ENCODE measurements around the gene CTNNA2. TPM values are rescaled to one million over a fixed set of nuclear protein-coding genes. Genes with fewer than 3 reads are reported as not detected.
"Not testable (repeated sequence)": the region's sequence is repeated elsewhere in the genome, so short reads cannot be mapped to it uniquely, and the experiment has no call there.

The CTNNA2 gene
- total RNA-seq, 4 donors from 2014 or later: 0.88 to 14.9 (median 2.3) TPM; not detected in 1

DNA sequence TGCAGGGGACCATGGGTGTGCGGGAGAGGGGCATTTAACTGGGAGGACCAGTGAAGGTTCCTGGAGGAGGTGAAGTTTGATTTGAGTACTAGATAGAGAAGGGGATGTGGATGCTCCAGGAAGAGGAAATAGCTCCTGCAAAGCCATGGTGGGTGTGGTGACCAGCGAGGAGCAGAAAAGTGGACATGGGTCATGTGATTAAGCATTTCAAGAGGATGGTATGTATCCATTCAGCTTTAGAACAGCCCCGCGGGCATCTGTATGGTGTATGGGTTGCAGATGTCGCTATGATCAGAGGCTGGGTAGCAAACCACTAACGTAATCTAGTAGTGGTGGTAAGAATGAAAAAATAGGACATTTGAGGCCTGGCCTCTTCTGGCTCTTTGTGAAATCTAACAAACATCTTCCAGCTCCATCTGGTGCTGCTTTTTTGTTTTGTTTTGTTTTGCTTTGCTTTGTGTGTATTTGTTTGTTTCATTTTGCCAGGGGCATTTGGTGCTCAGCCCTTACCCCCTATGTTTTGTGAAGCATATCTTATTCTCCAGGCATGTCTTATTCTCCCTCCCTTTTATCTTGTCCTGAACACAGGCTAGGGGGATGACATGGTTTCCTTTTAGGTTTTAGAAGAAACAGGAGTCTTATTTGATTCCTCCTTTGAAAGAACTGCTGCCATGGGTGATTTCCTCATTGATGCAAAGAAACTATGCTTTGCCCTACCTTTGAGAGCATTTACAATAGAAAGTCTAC is 565.6 kb downstream of the CTNNA2 start:
- Histone ChIP-seq H3K27ac (no peak overlapping the region), H3K9me3 (no peaks in the 10 kb centered on the region), H3K36me3 (no peaks in the 10 kb centered on the region), H3K4me1 (no peaks in the 10 kb centered on the region), H3K27me3 (no peaks in the 10 kb centered on the region), H3K4me3 (no peak overlapping the region)
- DNase-seq: no peak
- intact Hi-C loops (cut with DNase I; ENCODE audit: low total_unique reads): no loop called here
- no peak for TF ChIP-seq POLR2A (IDR thresholded peaks at IDR 0.05)
- TF ChIP-seq, protein P1, sequence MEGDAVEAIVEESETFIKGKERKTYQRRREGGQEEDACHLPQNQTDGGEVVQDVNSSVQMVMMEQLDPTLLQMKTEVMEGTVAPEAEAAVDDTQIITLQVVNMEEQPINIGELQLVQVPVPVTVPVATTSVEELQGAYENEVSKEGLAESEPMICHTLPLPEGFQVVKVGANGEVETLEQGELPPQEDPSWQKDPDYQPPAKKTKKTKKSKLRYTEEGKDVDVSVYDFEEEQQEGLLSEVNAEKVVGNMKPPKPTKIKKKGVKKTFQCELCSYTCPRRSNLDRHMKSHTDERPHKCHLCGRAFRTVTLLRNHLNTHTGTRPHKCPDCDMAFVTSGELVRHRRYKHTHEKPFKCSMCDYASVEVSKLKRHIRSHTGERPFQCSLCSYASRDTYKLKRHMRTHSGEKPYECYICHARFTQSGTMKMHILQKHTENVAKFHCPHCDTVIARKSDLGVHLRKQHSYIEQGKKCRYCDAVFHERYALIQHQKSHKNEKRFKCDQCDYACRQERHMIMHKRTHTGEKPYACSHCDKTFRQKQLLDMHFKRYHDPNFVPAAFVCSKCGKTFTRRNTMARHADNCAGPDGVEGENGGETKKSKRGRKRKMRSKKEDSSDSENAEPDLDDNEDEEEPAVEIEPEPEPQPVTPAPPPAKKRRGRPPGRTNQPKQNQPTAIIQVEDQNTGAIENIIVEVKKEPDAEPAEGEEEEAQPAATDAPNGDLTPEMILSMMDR (IDR thresholded peaks at IDR 0.05): no peak

- TF ChIP-seq POLR2A (IDR thresholded peaks at IDR 0.05): no peak
- TF ChIP-seq, protein P1 (IDR thresholded peaks at IDR 0.05): no peak
- H3K27me3 ChIP-seq: no peaks in the 10 kb centered on the region
- no peak for DNase-seq
- no peaks in the 10 kb centered on the region for H3K4me1 ChIP-seq
- H3K36me3 ChIP-seq: no peaks in the 10 kb centered on the region
- no peak overlapping the region for H3K27ac ChIP-seq
- H3K9me3 ChIP-seq: no peaks in the 10 kb centered on the region
- intact Hi-C loops (cut with DNase I; ENCODE audit: low total_unique reads): no loop called here
- peak overlapping the region in 1 of 2 donors; percentile 14 for H3K4me3 ChIP-seq
Observed at GRCh38 chr2:80080957-80081356, 568.1 kb downstream of the CTNNA2 start.

DNA sequence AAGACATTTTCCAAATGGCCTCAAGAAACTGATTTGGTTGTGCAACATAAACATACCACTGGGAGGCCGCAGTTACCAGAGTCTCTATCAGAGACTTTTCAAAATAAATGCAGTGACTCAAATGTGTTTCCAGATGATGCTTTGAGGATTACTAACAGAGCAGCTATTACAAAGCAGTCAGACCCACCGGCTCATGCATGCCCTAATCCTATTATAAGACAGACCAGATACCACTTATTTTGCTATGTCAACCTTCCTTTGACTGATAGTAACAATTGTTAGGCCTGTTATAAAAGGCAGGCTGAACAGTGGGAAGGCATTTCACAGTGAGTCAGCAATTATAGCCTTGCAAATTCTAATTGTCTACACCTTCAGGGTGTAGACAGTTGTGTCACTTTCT is 574.0 kb downstream of the CTNNA2 start:
- H3K27me3 ChIP-seq: no peaks in the 10 kb centered on the region
- no peak for DNase-seq
- TF ChIP-seq, protein P1 (IDR thresholded peaks at IDR 0.05): no peak
- no peak for TF ChIP-seq POLR2A (IDR thresholded peaks at IDR 0.05)
- no peaks in the 10 kb centered on the region for H3K9me3 ChIP-seq
- no peaks in the 10 kb centered on the region for H3K36me3 ChIP-seq
- H3K4me3 ChIP-seq: no peak overlapping the region
- H3K4me1 ChIP-seq: no peaks in the 10 kb centered on the region
- H3K27ac ChIP-seq: no peak overlapping the region
- intact Hi-C loops (cut with DNase I; ENCODE audit: low total_unique reads): no loop called here

DNA sequence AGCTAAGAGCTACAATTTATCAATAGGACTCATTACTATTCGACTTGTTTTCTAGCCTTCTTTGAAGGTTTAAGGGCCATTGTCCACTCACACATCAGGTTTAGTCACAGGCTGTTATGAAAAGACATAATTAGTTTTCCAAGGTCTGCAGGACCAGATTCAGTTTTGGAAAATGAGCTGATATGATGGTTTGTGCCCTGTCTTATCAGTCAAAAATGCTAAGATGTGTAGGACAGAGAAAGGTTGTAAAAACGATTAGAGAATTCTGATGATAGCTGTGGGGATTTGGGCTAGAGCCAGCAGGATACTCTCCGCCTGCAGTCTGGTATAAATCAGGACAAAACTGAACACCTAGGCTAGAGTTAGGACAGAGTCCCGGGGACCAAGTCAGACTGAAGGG is 578.4 kb downstream of the CTNNA2 start:
- intact Hi-C loops (cut with DNase I; ENCODE audit: low total_unique reads): no loop called here
- no peak for TF ChIP-seq POLR2A (IDR thresholded peaks at IDR 0.05)
- TF ChIP-seq, protein P1 (IDR thresholded peaks at IDR 0.05): no peak
- Histone ChIP-seq H3K27ac (no peak overlapping the region), H3K9me3 (no peaks in the 10 kb centered on the region), H3K4me1 (no peaks in the 10 kb centered on the region), H3K36me3 (no peaks in the 10 kb centered on the region), H3K27me3 (no peaks in the 10 kb centered on the region), H3K4me3 (no peak overlapping the region)
- DNase-seq: no peak

GRCh38 chr2:80092474-80092873 is 579.6 kb downstream of the CTNNA2 start:
- no peaks in the 10 kb centered on the region for H3K36me3 ChIP-seq
- intact Hi-C loops (cut with DNase I; ENCODE audit: low total_unique reads): no loop called here

GRCh38 chr2:80098503-80098902 is 585.7 kb downstream of the CTNNA2 start:
- H3K4me3 ChIP-seq; DNase-seq; H3K4me1 ChIP-seq; intact Hi-C loops (cut with DNase I; ENCODE audit: low total_unique reads); H3K27ac ChIP-seq; H3K9me3 ChIP-seq; H3K36me3 ChIP-seq; H3K27me3 ChIP-seq: not testable (repeated sequence)

More at GRCh38 chr2:80092474-80092873, 579.6 kb downstream of the CTNNA2 start:
- Histone ChIP-seq H3K4me1 (no peaks in the 10 kb centered on the region), H3K27ac (no peak overlapping the region), H3K4me3 (no peak overlapping the region), H3K9me3 (no peaks in the 10 kb centered on the region), H3K27me3 (no peaks in the 10 kb centered on the region)
- no peak for DNase-seq
- TF ChIP-seq, protein P1 (IDR thresholded peaks at IDR 0.05): no peak
- no peak for TF ChIP-seq POLR2A (IDR thresholded peaks at IDR 0.05)

All from uterus (tissue), 4 donors.